NCI-H226 (cell line): ENCODE measurements around the gene ATOX1.
A peak's percentile ranks its signal among the peaks of the same experiment; 100 is the strongest.
"Not testable (repeated sequence)": the region's sequence is repeated elsewhere in the genome, so short reads cannot be mapped to it uniquely, and the experiment has no call there.

ENCODE experiments used
- DNase-seq: peaks from one replicate; pipeline ENCODE4 v3.0.0-alpha.2; 2015

ATOX1 gene

GRCh38 chr5:151758430-151759241 lies at the start of gene ATOX1:
Gene ATOX1 (minus strand): TSS chr5:151758631. CDS start chr5:151758551, 80 bp downstream.
- DNase-seq = peak; percentile 76

GRCh38 chr5:151805414-151806223 lies 47.2 kb upstream of the ATOX1 start:
- DNase-seq = no peak

GRCh38 chr5:151800532-151800931 lies 42.1 kb upstream of the ATOX1 start:
- DNase-seq = no peak

GRCh38 chr5:151799407-151799806 lies 41.0 kb upstream of the ATOX1 start:
- DNase-seq = peak; percentile 43

GRCh38 chr5:151798674-151799073 lies 40.2 kb upstream of the ATOX1 start:
- no peak for DNase-seq

GRCh38 chr5:151795426-151795825 lies 37.0 kb upstream of the ATOX1 start:
- DNase-seq = no peak

- no peak for DNase-seq
Measured at GRCh38 chr5:151793358-151793757, 34.9 kb upstream of the ATOX1 start.

GRCh38 chr5:151787817-151788216 lies 29.4 kb upstream of the ATOX1 start:
- DNase-seq = no peak

GRCh38 chr5:151786468-151786867 lies 28.0 kb upstream of the ATOX1 start:
- no peak for DNase-seq

GRCh38 chr5:151784141-151784540 lies 25.7 kb upstream of the ATOX1 start:
- no peak for DNase-seq

GRCh38 chr5:151783664-151784063 lies 25.2 kb upstream of the ATOX1 start:
- DNase-seq = not testable (repeated sequence)

GRCh38 chr5:151781201-151781600 lies 22.8 kb upstream of the ATOX1 start:
- DNase-seq = no peak

- DNase-seq = no peak
Measured at GRCh38 chr5:151780348-151780747, 21.9 kb upstream of the ATOX1 start.

- DNase-seq = no peak
Measured at GRCh38 chr5:151779531-151780125, 21.2 kb upstream of the ATOX1 start.

GRCh38 chr5:151775025-151775606 lies 16.7 kb upstream of the ATOX1 start:
- DNase-seq = no peak

GRCh38 chr5:151773951-151774350 lies 15.5 kb upstream of the ATOX1 start:
- peak; percentile 7 for DNase-seq

- DNase-seq = no peak
Measured at GRCh38 chr5:151772846-151773561, 14.6 kb upstream of the ATOX1 start.

- no peak for DNase-seq
Measured at GRCh38 chr5:151772029-151772845, 13.8 kb upstream of the ATOX1 start.

- DNase-seq = peak; percentile 100
Measured at GRCh38 chr5:151771259-151772028, 13.0 kb upstream of the ATOX1 start, which contains the start of gene G3BP1. Gene G3BP1 (plus strand): TSS chr5:151771954. CDS start chr5:151786621, 14,667 bp downstream.

- DNase-seq = peak; percentile 47
Measured at GRCh38 chr5:151770383-151771258, 12.2 kb upstream of the ATOX1 start.
